Limb (tissue), 2 donors: ENCODE measurements around the gene MARCKS.

Source experiments
- DNase-seq, 2 donors: peaks; one replicate each; pipeline ENCODE4 v3.0.0-alpha.2; 2016; ENCODE audit errors: extremely low spot score in 2 of 2

MARCKS gene

DNA sequence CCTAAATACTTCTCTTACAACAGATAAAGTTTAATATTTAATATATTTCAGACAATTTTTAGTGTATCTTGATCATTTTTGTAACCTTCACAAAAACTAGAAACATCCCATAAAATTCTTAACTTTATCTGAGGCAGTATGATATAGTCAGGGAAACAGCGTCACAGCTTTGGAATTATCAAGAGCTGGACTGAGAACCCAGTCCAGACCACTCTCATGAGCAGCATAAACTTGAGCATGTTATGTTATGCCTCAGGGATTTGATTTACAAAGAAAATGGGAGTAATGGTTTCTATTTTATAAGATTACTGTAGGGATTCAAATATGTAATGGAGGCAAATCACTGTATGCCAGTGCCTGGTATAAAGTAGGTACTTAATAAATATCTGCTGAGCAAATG, 8.3 kb upstream of the MARCKS start:
- DNase-seq, result no peak

GRCh38 chr6:113853252-113853651, 3.9 kb upstream of the MARCKS start:
- no peak for DNase-seq

DNA sequence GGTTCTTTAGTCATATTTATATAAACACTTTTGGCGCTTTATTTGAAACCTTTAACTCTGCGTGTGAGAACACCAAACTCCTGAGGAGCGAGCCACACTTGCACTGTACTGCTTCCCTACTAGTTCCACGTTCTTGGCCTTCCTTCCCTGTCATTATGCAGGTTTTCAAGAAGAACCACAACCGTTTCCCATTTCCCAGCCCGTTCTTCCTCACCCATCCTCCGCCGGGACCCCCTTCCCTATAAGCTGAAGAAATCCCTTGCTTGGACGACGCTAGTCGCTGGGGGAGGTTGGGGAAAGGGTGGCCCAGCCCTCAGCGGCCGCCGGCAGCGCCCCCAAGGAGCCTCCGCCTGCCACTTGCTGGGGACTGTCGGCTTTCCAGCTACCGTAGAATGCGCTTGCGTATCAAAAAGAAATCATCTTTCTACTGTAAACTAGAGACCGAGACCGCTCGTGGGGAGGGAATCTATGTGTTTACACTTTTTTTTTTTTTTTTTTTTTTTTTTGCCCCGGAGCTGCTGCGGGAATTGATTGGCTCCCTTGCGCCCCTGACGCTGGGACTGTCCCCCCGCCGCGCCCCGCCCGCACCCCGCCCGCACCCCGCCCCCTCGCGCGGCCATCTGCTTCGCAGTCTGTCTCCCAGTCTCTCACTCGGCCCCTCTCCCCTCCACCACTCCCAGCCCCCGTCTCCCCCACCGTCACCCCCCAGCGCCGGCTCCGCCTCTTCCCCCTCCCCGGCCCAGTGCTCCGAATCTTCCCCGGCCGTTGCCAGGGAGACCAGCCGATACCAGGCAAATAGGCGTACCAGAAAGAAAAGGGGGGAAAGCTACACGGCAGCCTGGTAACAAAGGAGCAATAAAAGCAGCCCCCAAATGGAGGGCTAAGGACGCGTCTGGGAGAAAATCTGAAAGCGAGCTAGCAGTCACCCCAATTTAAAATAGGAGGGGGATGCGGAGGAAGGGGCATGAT, 2.3 kb upstream of the MARCKS start:
- peak; percentile 93 to 96 for DNase-seq

DNA sequence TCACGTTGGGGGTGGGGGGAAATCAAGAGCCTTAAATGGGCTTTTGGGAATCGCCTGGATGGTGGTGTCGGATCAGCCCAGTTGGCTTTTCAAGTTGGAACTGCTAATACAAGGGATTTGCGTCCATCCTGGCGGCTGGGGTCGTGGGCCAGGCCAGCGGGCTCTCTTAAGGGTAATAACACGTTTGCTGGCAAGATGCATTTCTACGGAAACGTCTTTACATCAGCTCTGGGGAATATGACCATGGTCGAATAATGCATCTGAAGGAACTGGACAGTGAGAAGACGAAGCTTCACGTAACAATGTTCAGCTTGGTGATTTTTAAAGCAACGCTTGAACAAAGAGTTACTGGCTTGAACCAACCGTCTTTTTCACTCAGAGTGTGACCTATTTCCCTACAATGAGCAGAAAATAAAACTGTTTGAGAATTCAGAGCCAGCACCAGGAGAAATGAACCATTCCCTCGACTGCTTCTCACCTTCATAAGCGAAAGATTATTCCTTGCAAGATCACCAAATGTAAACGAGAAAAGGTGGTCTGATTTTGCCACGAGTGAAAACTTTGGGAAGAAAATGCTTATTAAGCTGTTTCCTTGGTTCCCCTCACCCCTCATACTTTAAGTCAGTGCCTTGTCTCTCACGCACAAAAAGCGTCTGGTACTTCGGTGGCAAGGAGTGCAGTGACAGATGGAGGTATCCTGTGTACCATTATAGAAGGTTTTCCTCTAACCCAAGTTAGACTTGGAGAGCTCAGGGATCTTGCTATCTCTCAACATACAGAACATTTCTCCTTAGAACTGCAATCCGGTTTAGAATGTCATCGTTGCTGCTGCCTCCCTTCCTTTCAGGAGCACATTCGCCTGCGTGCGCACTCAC, 1.4 kb upstream of the MARCKS start:
- peak; percentile 68 to 75 for DNase-seq

DNA sequence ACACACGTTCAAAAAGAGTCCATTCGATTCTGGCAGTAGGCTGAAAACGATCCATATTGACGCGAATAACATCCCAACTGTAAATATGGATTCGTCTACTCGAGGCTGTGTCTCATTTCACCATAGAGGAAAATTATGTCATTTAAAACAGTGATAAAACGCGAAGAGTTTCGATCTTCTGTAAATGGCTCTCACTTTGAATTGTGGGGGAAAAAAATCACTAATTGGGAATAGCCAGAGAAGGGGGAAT, 845 bp upstream of the MARCKS start:
- peak in 1 of 2 donors; percentile 44 for DNase-seq

- peak; percentile 42 to 86 for DNase-seq
These were observed 673 bp downstream of the MARCKS start for GRCh38 chr6:113857556-113858479.

DNA sequence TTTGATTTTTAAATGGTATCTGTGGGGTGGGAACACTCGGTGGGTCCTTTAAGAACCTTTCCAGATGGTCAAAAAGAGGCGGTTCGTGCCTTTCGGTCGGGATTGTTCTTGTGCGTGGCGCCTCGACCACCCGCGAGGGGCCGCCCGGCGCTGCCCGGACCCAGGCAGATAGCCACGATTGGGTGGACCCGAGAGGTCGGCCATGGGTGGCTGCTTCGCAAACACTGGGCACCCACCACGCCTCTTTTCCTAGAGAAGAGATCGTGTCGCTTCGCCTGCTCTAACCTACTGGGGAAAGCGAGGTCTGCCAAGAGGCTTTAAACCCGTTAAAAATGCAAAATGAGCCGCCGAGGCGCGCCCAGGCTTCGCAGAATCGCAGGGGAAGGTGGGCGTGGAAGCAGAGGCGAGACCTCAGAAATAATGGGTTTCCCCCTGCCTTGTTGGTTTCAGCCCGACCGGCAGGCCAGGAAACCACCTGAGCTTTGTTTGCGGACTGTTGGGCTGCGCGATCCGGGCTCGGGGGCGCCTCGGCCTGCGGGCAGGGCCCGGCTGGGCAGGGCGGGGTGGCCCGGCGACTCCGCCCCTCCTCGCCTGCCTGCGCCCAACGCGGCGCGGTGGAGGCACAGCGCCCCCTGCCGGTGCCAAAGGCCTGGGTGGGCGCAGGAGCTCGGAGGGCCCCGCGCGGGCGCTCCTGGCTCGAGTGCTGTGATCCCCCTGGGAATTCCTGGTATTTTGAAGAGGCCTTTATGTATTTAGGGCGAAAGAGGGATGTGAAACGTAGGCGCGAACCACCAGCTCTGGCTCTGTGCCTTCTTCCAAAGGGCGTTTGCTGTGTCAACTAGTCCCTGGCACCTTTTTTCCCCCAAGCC, 1.6 kb downstream of the MARCKS start:
- peak; percentile 92 to 96 for DNase-seq

DNA sequence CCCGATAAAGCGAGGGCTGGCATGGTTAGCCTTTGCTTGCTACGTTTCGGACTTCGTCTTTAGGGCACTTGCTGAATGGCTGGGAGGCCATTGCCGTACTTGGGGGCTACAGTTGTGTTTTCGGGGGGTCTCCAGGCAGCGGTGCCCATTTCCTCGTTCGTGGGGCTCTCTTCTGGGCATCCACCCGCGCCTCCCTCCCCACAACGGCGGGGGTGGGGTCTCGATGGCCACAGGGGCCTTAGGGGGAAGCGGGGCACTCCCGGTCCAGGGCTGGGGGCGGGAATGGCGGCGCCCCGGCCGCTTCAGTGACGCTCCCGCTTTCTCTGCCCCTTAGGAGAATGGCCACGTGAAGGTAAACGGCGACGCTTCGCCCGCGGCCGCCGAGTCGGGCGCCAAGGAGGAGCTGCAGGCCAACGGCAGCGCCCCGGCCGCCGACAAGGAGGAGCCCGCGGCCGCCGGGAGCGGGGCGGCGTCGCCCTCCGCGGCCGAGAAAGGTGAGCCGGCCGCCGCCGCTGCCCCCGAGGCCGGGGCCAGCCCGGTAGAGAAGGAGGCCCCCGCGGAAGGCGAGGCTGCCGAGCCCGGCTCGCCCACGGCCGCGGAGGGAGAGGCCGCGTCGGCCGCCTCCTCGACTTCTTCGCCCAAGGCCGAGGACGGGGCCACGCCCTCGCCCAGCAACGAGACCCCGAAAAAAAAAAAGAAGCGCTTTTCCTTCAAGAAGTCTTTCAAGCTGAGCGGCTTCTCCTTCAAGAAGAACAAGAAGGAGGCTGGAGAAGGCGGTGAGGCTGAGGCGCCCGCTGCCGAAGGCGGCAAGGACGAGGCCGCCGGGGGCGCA, 2.4 kb downstream of the MARCKS start:
- no peak for DNase-seq

- DNase-seq, result peak in 1 of 2 donors; percentile 70
These were observed 3.2 kb downstream of the MARCKS start for GRCh38 chr6:113860181-113860955.

DNA sequence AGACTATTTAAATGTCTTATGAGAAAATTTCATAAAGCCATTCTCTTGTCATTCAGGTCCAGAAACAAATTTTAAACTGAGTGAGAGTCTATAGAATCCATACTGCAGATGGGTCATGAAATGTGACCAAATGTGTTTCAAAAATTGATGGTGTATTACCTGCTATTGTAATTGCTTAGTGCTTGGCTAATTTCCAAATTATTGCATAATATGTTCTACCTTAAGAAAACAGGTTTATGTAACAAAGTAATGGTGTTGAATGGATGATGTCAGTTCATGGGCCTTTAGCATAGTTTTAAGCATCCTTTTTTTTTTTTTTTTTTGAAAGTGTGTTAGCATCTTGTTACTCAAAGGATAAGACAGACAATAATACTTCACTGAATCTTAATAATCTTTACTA, 5.0 kb downstream of the MARCKS start:
- DNase-seq, result no peak

- no peak for DNase-seq
These were observed 13.8 kb downstream of the MARCKS start for GRCh38 chr6:113870917-113871316.

DNA sequence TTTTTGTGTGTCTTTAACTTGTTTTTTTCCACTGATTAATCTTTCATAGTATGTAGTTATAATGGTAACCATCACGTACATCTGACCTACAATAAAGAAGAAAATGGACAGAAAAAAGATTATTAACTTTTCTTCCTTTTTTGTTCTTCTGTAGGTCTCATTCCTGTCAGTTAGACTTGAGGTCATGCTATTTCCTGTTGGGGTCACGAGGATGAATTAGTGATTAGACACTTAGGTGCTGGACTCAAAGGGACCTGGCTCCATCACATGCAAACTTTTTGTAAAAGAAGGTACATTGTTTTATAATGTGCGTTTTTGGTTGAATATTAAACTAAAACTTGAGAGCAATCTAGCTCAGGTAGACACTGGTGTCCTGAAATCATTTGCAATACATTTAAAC, 14.8 kb downstream of the MARCKS start:
- DNase-seq, result no peak

- no peak for DNase-seq
These were observed 16.0 kb downstream of the MARCKS start for GRCh38 chr6:113873043-113873667.

GRCh38 chr6:113875470-113875869, 18.3 kb downstream of the MARCKS start:
- DNase-seq, result no peak

GRCh38 chr6:113876695-113877094, 19.6 kb downstream of the MARCKS start:
- DNase-seq, result no peak

GRCh38 chr6:113879186-113880096, 22.3 kb downstream of the MARCKS start:
- peak; percentile 61 to 88 for DNase-seq

GRCh38 chr6:113881478-113881980, 24.4 kb downstream of the MARCKS start:
- DNase-seq, result no peak
